Body of pancreas (tissue), 4 donors: ENCODE data around the gene COX6A2.

Source experiments
- CTCF ChIP-seq, 7 experiments: fragments of 450-650 bp in 4 of 7; fragments of 200-600 bp in 3 of 7; sonication (generic) in 3 of 7; IDR thresholded peaks; one replicate each; pipeline ENCODE4 v1.5.1; 2016 to 2019; ENCODE audit warnings: antibody characterized with exemption in 7 of 7
- POLR2A ChIP-seq, 3 donors: fragments of 450-650 bp; IDR thresholded peaks; one replicate each; pipeline ENCODE4 v1.6.1; 2016; ENCODE audit warnings: antibody characterized with exemption in 3 of 3, mild to moderate bottlenecking in 2 of 3

- no peak for TF ChIP-seq CTCF (IDR thresholded peaks at IDR 0.05)
- no peak for TF ChIP-seq POLR2A (IDR thresholded peaks at IDR 0.05)
These were observed 39.1 kb upstream of the COX6A2 start for GRCh38 chr16:31467151-31467773.
